PC-3 (cell line): ENCODE results near the gene ZBTB7B. TPM values are rescaled to one million over a fixed set of nuclear protein-coding genes. Genes with fewer than 3 reads are reported as not detected.

ENCODE experiments used
- ATAC-seq: fragments of 200-7000 bp; cut with Tn5 transposase; 2 replicates; pipeline ENCODE4 v1.9.1; 2020; ENCODE audit warnings: mild to moderate bottlenecking, moderate library complexity
- BruUV-seq: library from RNA; stranded (reverse); fragments of 400-500 nt; replicated peaks from 2 replicates; lab custom pipeline; 2021; lab: Mats Ljungman, UMichigan
- CTCF ChIA-PET: fragments of 300-600 bp; sonication (Branson Sonifier 250); formaldehyde crosslinking; loops from one replicate; lab custom pipeline; 2022; ENCODE audit warnings: antibody characterized with exemption; lab: Charles Lee
- POLR2A ChIA-PET: fragments of 300-600 bp; sonication (Branson Sonifier 250); formaldehyde crosslinking; loops from one replicate; lab custom pipeline; 2022; ENCODE audit warnings: antibody characterized with exemption; ENCODE audit not compliant: unreplicated experiment; lab: Charles Lee
- DNase-seq: peaks from one replicate; pipeline ENCODE4 v3.0.0-alpha.2; 2015
- H2AFZ ChIP-seq: fragments of 300-600 bp; sonication (generic); 2 replicates; pipeline ENCODE4 v1.6.0; 2016; ENCODE audit warnings: antibody characterized with exemption, low read length
- H3F3A ChIP-seq: fragments of 300-600 bp; sonication (generic); one replicate; pipeline ENCODE4 v1.6.0; 2017; ENCODE audit warnings: antibody characterized with exemption, low read length, control low read depth, mild to moderate bottlenecking; ENCODE audit not compliant: unreplicated experiment
- H3K27ac ChIP-seq: fragments of 300-600 bp; sonication (generic); 2 replicates; pipeline ENCODE4 v1.5.1; 2016; ENCODE audit warnings: mild to moderate bottlenecking, low read length
- H3K27me3 ChIP-seq: fragments of 300-600 bp; sonication (generic); 2 replicates; pipeline ENCODE4 v1.6.1; 2016; ENCODE audit warnings: low read length, mixed read lengths
- H3K36me3 ChIP-seq: fragments of 300-600 bp; sonication (generic); 2 replicates; pipeline ENCODE4 v1.6.1; 2016; ENCODE audit warnings: low read depth, mixed run types, low read length, mixed read lengths
- H3K4me1 ChIP-seq: fragments of 300-600 bp; sonication (generic); 2 replicates; pipeline ENCODE4 v1.5.1; 2016; ENCODE audit warnings: low read length; ENCODE audit not compliant: insufficient read depth
- H3K4me2 ChIP-seq: fragments of 300-600 bp; sonication (generic); 2 replicates; pipeline ENCODE4 v1.6.0; 2016; ENCODE audit warnings: low read length
- H3K4me3 ChIP-seq: fragments of 300-600 bp; sonication (generic); 2 replicates; pipeline ENCODE4 v1.5.1; 2016; ENCODE audit warnings: mild to moderate bottlenecking, low read length, mixed read lengths
- H3K79me2 ChIP-seq: fragments of 300-600 bp; sonication (generic); 2 replicates; pipeline ENCODE4 v1.6.1; 2017; ENCODE audit warnings: low read length, mixed read lengths
- H3K9ac ChIP-seq: fragments of 300-600 bp; sonication (generic); 2 replicates; pipeline ENCODE4 v1.6.0; 2016; ENCODE audit warnings: mild to moderate bottlenecking, low read length
- H3K9me2 ChIP-seq: fragments of 300-600 bp; sonication (generic); replicated peaks from 2 replicates; pipeline ENCODE4 v1.6.1; 2016; ENCODE audit warnings: mixed run types, low read length, mixed read lengths
- H3K9me3 ChIP-seq: fragments of 300-600 bp; sonication (generic); 2 replicates; pipeline ENCODE4 v1.6.1; 2016; ENCODE audit warnings: low read length, mixed read lengths
- H4K20me1 ChIP-seq: fragments of 300-600 bp; sonication (generic); 2 replicates; pipeline ENCODE4 v1.6.1; 2016; ENCODE audit warnings: low read length, mixed read lengths
- CTCF ChIP-seq: fragments of 300-600 bp; sonication (generic); conservative IDR thresholded peaks from 2 replicates; pipeline ENCODE4 v1.5.1; 2017; ENCODE audit warnings: antibody characterized with exemption, low read depth, mild to moderate bottlenecking, low read length
- EZH2 ChIP-seq: fragments of 300-600 bp; sonication (generic); IDR thresholded peaks from one replicate; pipeline ENCODE4 v1.6.1; 2017; ENCODE audit warnings: antibody characterized with exemption, mild to moderate bottlenecking, low read length; ENCODE audit not compliant: unreplicated experiment
- EZH2phosphoT487 ChIP-seq: fragments of 300-600 bp; sonication (generic); IDR thresholded peaks from 2 replicates; pipeline ENCODE4 v1.6.1; 2018; ENCODE audit warnings: mild to moderate bottlenecking, antibody characterized with exemption, low read length, borderline replicate concordance
- intact Hi-C: fragments of 100-400 bp; cut with micrococcal nuclease; formaldehyde crosslinking; loops from 2 replicates; pipeline ENCODE4 v1.9.0; 2023
- total RNA-seq: library from RNA; depleted of rRNA; stranded (reverse); fragments of >200 nt; gene quantifications from 2 replicates; pipeline ENCODE4 v1.2.3, GENCODE V29; 2014

Gene ZBTB7B
- total RNA-seq, 1 experiment from 2014 or later, result 39.7 TPM

DNA sequence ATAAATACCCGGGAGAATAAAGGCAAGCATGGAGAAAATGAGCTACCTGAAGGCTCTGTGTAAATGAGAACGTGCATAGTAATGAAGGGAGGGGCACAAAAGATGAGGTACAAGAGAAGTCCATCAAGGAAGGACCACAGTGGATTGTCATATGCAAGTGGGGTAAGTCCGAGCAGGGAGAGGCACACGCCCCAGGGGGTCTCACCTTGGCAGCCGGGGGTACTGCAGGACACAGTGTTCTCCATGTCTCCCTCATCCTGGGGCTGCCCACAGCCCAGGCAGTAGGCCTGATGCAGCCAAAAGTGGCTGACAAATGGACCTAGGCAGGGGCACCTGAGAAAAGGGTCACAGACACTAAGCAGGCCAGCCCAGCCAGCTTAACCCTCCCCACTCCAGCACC is 21.0 kb downstream of the ZBTB7B start:
- POLR2A ChIA-PET, result no interaction called here
- H3K9me3 ChIP-seq, result no peaks in the 10 kb centered on the region

GRCh38 chr1:155024315-155024714 is 21.7 kb downstream of the ZBTB7B start:
- ChIA-PET POLR2A (no interaction called here), CTCF (no interaction called here)
- TF ChIP-seq EZH2 (no peak), CTCF (no peak), EZH2phosphoT487 (no peak)
- Histone ChIP-seq H3K9me3 (no peaks in the 10 kb centered on the region), H3K4me2 (no peak overlapping the region), H3K79me2 (no peaks in the 10 kb centered on the region), H3K4me1 (peaks cover 7% of the 10 kb centered on the region), H3K27me3 (no peaks in the 10 kb centered on the region), H3F3A (no peaks in the 10 kb centered on the region), H3K36me3 (no peaks in the 10 kb centered on the region), H2AFZ (no peak overlapping the region), H3K27ac (no peak overlapping the region), H4K20me1 (no peaks in the 10 kb centered on the region), H3K9me2 (no peaks in the 10 kb centered on the region), H3K4me3 (no peak overlapping the region), H3K9ac (no peak overlapping the region)
- intact Hi-C loops, result no loop called here
- ATAC-seq (no peak), DNase-seq (no peak)
- no TSS peak for BruUV-seq

More for the DNA sequence above, 21.0 kb downstream of the ZBTB7B start:
- Histone ChIP-seq H3K27me3 (no peaks in the 10 kb centered on the region), H3K27ac (no peak overlapping the region), H4K20me1 (no peaks in the 10 kb centered on the region), H3K4me1 (peaks cover 8% of the 10 kb centered on the region), H3K9ac (no peak overlapping the region), H3F3A (no peaks in the 10 kb centered on the region), H3K4me3 (no peak overlapping the region), H2AFZ (no peak overlapping the region), H3K36me3 (no peaks in the 10 kb centered on the region), H3K79me2 (no peaks in the 10 kb centered on the region), H3K4me2 (no peak overlapping the region), H3K9me2 (no peaks in the 10 kb centered on the region)
- no peak for ATAC-seq
- BruUV-seq, result no TSS peak
- TF ChIP-seq EZH2phosphoT487, result no peak
- TF ChIP-seq CTCF, result no peak
- TF ChIP-seq EZH2, result no peak
- intact Hi-C loops, result no loop called here
- CTCF ChIA-PET, result no interaction called here
- DNase-seq, result no peak

GRCh38 chr1:155026154-155026553 is 23.6 kb downstream of the ZBTB7B start:
- Histone ChIP-seq H3K4me2 (no peak overlapping the region), H3K4me1 (peaks cover 7% of the 10 kb centered on the region), H3K36me3 (no peaks in the 10 kb centered on the region), H2AFZ (no peak overlapping the region), H3K9me2 (no peaks in the 10 kb centered on the region), H3K27me3 (no peaks in the 10 kb centered on the region), H3K4me3 (no peak overlapping the region), H3K9ac (no peak overlapping the region), H3K9me3 (no peaks in the 10 kb centered on the region), H3F3A (no peaks in the 10 kb centered on the region), H4K20me1 (no peaks in the 10 kb centered on the region), H3K79me2 (no peaks in the 10 kb centered on the region), H3K27ac (no peak overlapping the region)
- BruUV-seq, result no TSS peak
- intact Hi-C loops, result no loop called here
- POLR2A ChIA-PET, result no interaction called here
- ATAC-seq (no peak; the same call in 1 of the 2 replicates), DNase-seq (no peak)
- no peak for TF ChIP-seq CTCF
- TF ChIP-seq EZH2, result no peak
- TF ChIP-seq EZH2phosphoT487, result no peak
- CTCF ChIA-PET, result interaction anchor here (0.7 kb wide), 1 partner anchor 8 kb away, joined by 3 read pairs; no protein-coding TSS in a partner anchor
